Coronary artery (tissue), 2 donors: ENCODE results near the gene ABCC6.
A peak's percentile ranks its signal among the peaks of the same experiment; 100 is the strongest.
"Not testable (repeated sequence)": the region's sequence is repeated elsewhere in the genome, so short reads cannot be mapped to it uniquely, and the experiment has no call there.

Source experiments
- DNase-seq: peaks from one replicate; pipeline ENCODE4 v3.0.0-alpha.2; 2017; ENCODE audit warnings: low spot score
- H3K27ac ChIP-seq, 2 donors: fragments of 200-600 bp; sonication (generic); one replicate each; pipeline ENCODE4 v1.5.1; 2016 to 2019
- H3K4me3 ChIP-seq: fragments of 200-600 bp; sonication (generic); 2 replicates; pipeline ENCODE4 v1.5.1; 2016; ENCODE audit warnings: mild to moderate bottlenecking, moderate library complexity

ABCC6 gene

GRCh38 chr16:16222850-16223661, at the start of gene ABCC6:
ABCC6 (minus strand) TSS chr16:16223494; CDS start chr16:16223434, 60 bp downstream.
- not testable (repeated sequence) for DNase-seq, H3K27ac ChIP-seq
- peak within 1 kb of the TSS; percentile 59 for H3K4me3 ChIP-seq

- H3K4me3 ChIP-seq, DNase-seq, H3K27ac ChIP-seq: not testable (repeated sequence)
Measured at GRCh38 chr16:16272573-16273221, 49.4 kb upstream of the ABCC6 start.

- not testable (repeated sequence) for H3K4me3 ChIP-seq, H3K27ac ChIP-seq, DNase-seq
Measured at GRCh38 chr16:16271658-16272057, 48.4 kb upstream of the ABCC6 start.

- DNase-seq, H3K27ac ChIP-seq, H3K4me3 ChIP-seq: not testable (repeated sequence)
Measured at GRCh38 chr16:16268185-16268808, 45.0 kb upstream of the ABCC6 start.

GRCh38 chr16:16267708-16268107, 44.4 kb upstream of the ABCC6 start:
- not testable (repeated sequence) for H3K27ac ChIP-seq, DNase-seq, H3K4me3 ChIP-seq

- H3K4me3 ChIP-seq, DNase-seq, H3K27ac ChIP-seq: not testable (repeated sequence)
Measured at GRCh38 chr16:16265044-16265443, 41.8 kb upstream of the ABCC6 start.

GRCh38 chr16:16263947-16264346, 40.7 kb upstream of the ABCC6 start:
- not testable (repeated sequence) for H3K27ac ChIP-seq, H3K4me3 ChIP-seq, DNase-seq

- H3K27ac ChIP-seq, H3K4me3 ChIP-seq, DNase-seq: not testable (repeated sequence)
Measured at GRCh38 chr16:16262954-16263555, 39.8 kb upstream of the ABCC6 start.

- not testable (repeated sequence) for H3K27ac ChIP-seq, H3K4me3 ChIP-seq, DNase-seq
Measured at GRCh38 chr16:16259971-16260370, 36.7 kb upstream of the ABCC6 start.

- not testable (repeated sequence) for DNase-seq, H3K27ac ChIP-seq, H3K4me3 ChIP-seq
Measured at GRCh38 chr16:16258822-16259221, 35.5 kb upstream of the ABCC6 start.

- not testable (repeated sequence) for H3K4me3 ChIP-seq, H3K27ac ChIP-seq, DNase-seq
Measured at GRCh38 chr16:16257301-16257923, 34.1 kb upstream of the ABCC6 start.

- DNase-seq, H3K4me3 ChIP-seq, H3K27ac ChIP-seq: not testable (repeated sequence)
Measured at GRCh38 chr16:16252377-16252776, 29.1 kb upstream of the ABCC6 start.

GRCh38 chr16:16249621-16250330, 26.5 kb upstream of the ABCC6 start:
- DNase-seq, H3K27ac ChIP-seq, H3K4me3 ChIP-seq: not testable (repeated sequence)

- DNase-seq, H3K4me3 ChIP-seq, H3K27ac ChIP-seq: not testable (repeated sequence)
Measured at GRCh38 chr16:16247439-16247838, 24.1 kb upstream of the ABCC6 start.

GRCh38 chr16:16246578-16247262, 23.4 kb upstream of the ABCC6 start:
- not testable (repeated sequence) for H3K27ac ChIP-seq, H3K4me3 ChIP-seq, DNase-seq

- not testable (repeated sequence) for DNase-seq, H3K27ac ChIP-seq, H3K4me3 ChIP-seq
Measured at GRCh38 chr16:16243886-16244285, 20.6 kb upstream of the ABCC6 start.

- H3K4me3 ChIP-seq, H3K27ac ChIP-seq, DNase-seq: not testable (repeated sequence)
Measured at GRCh38 chr16:16240667-16241066, 17.4 kb upstream of the ABCC6 start.

GRCh38 chr16:16237738-16238137, 14.4 kb upstream of the ABCC6 start:
- DNase-seq, H3K4me3 ChIP-seq, H3K27ac ChIP-seq: not testable (repeated sequence)
